HG02884 (cell line): ENCODE measurements around the gene ARPC1B.
A peak's percentile ranks its signal among the peaks of the same experiment; 100 is the strongest.
"Not testable (repeated sequence)": the region's sequence is repeated elsewhere in the genome, so short reads cannot be mapped to it uniquely, and the experiment has no call there.

Experiments used
- ATAC-seq: cut with Tn5 transposase; IDR thresholded peaks from one replicate; pipeline ENCODE4 v1.9.1; 2021; ENCODE audit warnings: mild to moderate bottlenecking, moderate library complexity; ENCODE audit not compliant: unreplicated experiment

The ARPC1B gene

DNA sequence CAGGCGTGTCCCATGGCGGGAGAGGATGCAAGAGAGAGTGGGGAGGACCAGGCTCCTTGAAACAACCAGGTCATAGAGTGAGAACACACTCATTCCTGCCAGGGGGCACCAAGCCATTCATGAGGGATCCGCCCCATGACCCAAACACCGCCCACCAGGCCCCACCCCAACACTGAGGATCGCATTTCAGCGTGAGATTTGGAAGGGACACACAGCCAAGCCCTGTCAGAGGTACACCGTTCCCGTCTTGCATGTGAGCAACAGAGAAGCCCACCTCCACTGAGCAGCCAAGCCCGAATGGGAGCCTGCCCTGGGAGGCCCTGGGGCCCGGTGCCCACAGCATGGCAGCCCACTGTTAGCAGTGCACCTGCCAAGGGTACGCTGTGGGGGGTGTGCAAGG lies 7.9 kb upstream of the ARPC1B start:
- ATAC-seq = no peak

DNA sequence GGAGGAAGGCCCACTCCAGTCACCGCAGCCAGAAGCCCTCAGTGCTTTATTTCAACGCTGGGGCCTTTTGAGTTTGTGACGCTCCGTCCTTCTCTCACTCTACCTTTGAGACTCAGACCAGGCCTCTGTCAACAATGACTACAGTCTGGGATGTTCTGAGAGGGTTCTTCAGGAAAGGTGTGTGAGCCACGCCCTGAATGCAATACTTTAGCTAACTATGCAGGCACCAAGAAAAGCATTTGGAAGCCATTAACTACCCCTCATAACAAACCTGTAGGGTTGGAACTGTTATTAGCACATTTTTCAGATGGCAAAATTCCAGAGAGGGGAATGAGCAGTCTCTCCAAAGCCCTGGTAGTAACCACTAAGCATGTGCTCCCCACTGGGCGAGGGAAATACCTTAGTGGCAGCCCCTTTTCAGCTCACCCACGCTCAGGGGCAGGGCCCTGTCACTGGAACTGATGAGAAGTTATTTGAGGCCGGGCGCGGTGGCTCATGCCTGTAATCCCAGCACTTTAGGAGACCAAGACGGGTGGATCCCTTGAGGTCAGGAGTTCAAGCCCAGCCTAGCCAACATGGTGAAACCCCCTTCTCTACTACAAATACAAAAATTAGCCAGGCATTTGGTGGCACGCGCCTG lies 5.7 kb upstream of the ARPC1B start:
- ATAC-seq = no peak

GRCh38 chr7:99369767-99370391 lies 4.7 kb upstream of the ARPC1B start:
- no peak for ATAC-seq

DNA sequence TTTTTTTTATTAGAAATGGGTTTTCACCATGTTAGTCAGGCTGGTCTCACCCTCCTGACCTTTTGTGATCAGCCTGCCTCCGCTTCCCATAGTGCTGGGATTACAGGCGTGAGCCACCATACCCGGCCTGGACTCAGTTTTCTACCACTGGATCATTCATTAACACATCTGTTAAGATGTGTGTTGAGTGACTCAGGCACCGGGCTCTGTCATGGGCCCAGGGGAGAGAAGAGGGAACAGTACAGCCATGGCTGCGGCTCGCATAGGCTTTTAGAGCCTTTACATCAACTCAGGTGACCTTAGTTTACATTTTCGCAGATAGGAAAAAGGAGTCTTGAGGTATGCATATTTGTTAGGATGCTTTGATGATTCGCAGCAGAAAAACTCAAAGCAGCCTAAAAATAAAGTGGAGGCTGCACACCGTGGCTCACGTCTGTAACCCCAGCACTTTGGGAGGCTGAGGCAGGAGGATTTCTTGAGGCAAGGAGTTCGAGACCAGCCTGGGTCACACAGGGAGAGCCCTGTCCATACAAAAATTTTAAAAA lies 3.1 kb upstream of the ARPC1B start:
- no peak for ATAC-seq

GRCh38 chr7:99372275-99373090 lies 2.0 kb upstream of the ARPC1B start:
- ATAC-seq = no peak

DNA sequence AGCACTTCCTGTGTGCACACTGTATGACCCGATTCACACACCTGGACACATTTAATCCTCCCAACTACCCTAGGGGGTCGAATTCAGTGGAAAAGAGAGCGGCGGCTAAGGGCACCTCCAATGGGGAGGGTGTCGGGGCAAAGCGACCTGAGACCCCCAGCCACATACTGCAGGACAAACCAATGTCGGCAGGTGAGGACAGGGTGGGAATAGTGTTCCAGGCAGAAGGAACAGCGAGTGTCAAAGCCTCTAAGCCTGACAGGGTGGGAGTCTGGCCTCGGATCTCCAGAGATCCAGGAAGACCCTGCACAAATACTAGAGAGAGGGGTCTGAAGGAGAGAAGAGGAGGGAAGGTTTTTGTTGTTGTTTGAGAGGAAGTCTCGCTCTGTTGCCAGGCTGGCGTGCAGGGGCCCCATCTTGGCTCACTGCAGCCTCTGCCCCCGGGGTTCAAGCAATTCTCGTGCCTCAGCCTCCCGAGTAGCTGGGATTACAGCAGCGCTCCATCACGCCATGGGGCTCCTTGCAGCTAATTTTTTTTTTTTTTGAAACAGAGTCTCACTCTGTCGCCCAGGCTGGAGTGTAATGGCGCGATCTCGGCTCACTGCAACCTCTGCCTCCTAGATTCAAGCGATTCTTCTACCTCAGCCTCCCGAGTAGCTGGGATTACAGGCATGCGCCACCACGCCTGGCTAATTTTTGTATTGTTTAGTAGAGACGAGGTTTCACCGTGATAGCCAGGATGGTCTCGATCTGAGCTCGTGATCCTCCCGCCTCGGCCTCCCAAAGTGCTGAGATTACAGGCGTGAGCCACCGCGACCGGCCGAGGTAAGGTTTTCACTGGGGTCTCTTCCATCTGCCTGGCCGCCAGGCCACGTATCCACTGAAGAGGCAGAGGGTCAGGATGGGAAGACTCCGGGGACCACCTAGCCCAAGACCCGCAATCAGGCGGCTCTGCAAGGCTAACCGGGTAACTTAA lies 1.2 kb upstream of the ARPC1B start:
- ATAC-seq = no peak

GRCh38 chr7:99375070-99375807 lies 709 bp downstream of the ARPC1B start:
- peak; percentile 37 for ATAC-seq

DNA sequence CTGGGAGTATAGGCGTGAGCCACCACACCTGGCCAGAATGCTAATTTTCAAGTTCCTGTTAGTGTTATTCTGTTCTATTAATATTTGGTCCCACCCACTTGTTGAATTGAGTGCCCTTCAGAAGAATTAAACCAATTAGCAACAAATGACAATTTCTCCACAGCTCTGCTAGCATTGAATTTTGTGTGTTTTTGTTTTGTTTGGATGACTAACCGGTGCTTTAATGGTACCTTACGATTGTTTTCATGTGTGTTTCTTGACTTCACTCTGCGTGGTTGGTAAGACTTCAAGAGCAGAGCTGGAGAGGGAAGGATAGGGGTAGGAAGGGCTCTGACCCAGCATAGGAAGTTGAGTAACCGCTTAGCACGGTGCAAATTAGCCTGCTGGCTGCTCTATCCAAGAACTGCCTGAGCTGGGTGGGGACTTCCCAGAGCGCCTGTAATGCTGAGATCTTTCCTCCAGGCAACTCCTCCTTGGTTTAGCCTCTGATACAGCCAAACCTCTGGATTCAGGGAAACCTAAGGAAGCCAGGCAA lies 4.6 kb downstream of the ARPC1B start:
- ATAC-seq = no peak

DNA sequence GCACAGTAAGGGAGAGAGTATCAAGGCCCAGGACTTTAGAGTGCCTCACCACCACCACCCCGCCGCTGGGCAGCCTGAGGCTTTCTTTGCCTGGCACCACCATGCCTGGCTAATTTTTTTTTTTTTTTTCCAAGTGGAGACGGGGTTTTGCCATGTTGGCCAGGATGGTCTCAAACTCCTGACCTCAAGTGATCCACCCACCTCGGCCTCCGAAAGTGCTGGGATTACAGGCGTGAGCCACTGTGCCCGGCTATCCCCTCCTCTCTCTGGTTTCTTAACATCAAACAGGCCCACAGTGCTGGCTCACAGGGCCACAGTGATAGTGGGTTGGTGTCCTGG lies 5.1 kb downstream of the ARPC1B start:
- not testable (repeated sequence) for ATAC-seq

GRCh38 chr7:99380032-99380822 lies 5.7 kb downstream of the ARPC1B start:
- peak; percentile 27 for ATAC-seq

- peak; percentile 71 for ATAC-seq
These were observed 6.5 kb downstream of the ARPC1B start for GRCh38 chr7:99380823-99381663.

DNA sequence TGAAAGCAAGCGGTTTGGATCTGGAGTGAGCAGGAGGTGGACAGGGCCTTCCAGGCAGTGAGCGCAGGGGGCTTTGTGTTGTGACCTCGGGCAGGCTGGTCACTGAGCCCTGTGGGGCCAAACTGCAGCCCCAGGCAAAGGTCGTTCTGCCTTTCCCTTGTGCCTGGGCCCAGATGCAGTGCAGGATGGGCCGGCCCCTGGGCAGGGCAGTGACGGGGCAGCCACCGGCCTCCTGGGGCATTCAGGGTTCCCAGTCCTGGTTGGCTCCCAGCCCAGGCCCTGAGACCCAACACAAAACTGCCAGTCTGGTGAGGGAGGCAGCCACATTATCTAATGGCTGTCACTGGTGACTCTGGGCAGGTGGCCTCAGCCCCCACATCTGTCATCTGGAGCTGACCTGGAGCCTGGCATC lies 7.1 kb downstream of the ARPC1B start:
- ATAC-seq = no peak

DNA sequence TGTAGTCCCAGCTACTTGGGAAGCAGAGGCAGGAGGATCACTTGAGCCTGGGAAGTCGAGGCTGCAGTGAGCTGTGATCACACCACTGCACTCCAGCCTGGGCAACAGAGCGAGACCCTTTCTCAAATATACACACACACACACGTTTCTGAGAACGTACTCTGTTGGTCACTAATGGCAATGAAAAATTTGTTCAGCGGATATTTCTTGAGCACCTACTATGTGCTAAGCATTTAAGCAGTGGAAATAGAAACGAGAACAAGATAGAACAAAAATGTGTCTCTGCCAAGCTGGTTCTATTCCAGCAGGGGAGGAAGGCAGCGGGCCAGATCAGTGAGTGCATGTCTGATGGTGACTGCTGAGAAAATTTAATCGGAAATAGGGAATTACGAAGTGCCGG lies 8.7 kb downstream of the ARPC1B start:
- ATAC-seq = no peak

DNA sequence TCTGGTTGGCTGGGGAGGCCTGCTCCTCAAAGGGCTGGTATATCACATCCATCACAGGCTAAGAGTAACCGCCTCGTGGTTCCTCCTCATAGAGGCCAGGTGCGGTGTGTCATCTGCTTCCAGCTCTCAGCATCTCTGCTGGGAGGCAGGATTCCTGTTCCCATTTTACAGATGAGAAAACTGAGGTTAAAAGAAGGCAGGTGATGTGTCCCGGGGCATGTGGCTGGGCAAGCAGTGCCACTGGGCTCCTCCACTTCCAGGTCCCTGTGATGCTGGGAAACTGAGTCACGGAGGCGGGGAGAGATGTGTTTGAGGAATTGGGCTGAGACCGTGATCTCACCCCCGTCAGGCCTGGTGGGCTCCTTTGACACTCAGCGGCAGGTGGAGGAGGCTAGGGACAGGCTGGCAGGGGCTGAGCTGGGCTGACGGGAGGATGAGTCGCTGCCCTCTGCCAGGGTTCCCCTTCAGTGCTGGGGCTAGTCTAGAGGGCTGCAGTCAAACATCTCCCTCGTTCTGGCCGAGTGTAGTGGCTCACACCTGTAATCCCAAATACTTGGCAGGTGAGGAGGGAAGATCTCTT lies 9.4 kb downstream of the ARPC1B start:
- no peak for ATAC-seq

DNA sequence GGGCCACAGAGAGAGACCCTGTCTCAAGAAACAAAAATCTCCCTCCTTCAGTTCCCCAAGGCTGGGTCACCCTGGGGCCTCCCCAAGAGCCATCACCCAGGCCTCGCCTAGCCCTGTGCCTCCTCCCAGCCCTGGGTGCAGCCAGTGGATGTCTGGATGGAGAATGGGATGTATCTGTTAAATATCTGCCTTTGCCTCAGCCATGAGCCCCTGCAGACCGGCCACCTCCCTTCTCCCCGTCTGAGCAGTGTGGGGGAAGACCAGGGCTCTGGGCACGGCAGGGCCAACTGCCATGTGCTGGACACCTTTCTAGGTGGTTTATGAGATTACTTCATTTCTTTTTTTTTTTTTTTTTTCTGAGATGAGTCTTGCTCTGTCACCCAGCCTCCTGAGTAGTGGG lies 10.0 kb downstream of the ARPC1B start:
- no peak for ATAC-seq

DNA sequence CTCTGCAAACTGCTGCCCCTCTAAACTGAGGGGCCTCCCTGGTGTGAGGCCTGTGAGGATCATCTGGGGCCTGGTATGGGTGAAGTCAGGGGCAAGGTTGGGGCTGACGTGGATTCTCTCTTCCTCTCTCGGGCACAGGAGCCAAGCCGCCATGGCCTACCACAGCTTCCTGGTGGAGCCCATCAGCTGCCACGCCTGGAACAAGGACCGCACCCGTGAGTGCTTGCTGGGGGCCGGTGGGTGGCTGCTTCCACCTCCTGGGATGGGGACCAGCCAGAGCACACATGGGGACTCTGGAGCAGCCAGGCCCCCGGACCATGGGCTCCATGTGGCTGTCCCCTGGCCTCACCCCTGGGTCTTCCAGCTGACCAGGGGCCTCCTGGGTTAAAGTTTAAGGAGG lies 11.0 kb downstream of the ARPC1B start:
- ATAC-seq = no peak

DNA sequence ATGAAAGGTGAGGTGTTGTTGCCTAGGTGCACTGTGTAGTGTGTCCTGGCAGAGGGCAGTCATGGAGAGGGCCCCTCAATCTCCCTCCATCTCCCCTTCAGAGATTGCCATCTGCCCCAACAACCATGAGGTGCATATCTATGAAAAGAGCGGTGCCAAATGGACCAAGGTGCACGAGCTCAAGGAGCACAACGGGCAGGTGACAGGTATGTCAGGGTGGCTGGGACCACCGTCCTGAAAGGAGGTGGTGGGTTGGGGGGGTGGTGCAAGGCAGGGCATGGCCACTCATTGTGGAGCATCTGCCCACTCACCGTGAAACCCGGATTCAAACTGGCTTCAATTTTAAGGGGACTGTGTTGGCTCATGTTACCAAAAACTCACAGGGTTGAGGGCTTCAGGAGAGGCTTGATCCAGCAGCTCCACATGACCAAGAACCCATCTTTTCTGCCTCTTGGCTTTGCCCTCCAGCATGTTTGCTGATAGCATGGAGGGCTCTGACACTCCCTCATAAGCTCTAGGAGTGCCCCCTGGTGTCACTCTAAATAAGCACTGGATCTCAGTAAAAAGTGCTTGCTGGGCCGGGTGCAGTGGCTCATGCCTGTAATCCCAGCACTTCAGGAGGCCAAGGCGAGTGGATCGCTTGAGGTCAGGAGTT lies 12.2 kb downstream of the ARPC1B start:
- no peak for ATAC-seq
